22Rv1 (cell line): ENCODE measurements around the gene ZNF558.

Source experiments
- ZFX ChIP-seq: fragments of 450-650 bp; IDR thresholded peaks from 2 replicates; pipeline ENCODE4 v1.6.1; 2017; ENCODE audit warnings: antibody characterized with exemption, borderline replicate concordance
- TF ChIP-seq, protein P1 (sequence below): fragments of 450-650 bp; IDR thresholded peaks from 2 replicates; pipeline ENCODE4 v1.5.1; 2017; ENCODE audit warnings: mild to moderate bottlenecking

DNA sequence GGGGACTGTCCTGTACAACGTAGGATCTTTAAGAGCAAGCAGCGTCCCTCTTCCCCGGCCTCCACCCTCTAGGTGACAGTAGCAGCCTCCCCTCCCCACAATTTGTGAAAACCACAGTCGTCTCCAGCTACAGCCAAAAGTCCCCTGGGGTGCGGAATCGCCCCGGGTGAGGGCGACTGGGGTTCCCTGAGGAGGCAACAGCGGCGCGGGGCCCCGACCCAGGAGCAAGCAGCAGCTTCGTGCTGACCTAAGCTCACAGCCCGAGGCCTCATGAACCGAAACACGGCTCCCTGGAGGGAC lies 322 bp downstream of the ZNF558 start:
- TF ChIP-seq, protein P1, sequence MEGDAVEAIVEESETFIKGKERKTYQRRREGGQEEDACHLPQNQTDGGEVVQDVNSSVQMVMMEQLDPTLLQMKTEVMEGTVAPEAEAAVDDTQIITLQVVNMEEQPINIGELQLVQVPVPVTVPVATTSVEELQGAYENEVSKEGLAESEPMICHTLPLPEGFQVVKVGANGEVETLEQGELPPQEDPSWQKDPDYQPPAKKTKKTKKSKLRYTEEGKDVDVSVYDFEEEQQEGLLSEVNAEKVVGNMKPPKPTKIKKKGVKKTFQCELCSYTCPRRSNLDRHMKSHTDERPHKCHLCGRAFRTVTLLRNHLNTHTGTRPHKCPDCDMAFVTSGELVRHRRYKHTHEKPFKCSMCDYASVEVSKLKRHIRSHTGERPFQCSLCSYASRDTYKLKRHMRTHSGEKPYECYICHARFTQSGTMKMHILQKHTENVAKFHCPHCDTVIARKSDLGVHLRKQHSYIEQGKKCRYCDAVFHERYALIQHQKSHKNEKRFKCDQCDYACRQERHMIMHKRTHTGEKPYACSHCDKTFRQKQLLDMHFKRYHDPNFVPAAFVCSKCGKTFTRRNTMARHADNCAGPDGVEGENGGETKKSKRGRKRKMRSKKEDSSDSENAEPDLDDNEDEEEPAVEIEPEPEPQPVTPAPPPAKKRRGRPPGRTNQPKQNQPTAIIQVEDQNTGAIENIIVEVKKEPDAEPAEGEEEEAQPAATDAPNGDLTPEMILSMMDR = no peak
- TF ChIP-seq ZFX = no peak
